Measurements from ENCODE around the gene SZRD1.

Gene SZRD1

DNA sequence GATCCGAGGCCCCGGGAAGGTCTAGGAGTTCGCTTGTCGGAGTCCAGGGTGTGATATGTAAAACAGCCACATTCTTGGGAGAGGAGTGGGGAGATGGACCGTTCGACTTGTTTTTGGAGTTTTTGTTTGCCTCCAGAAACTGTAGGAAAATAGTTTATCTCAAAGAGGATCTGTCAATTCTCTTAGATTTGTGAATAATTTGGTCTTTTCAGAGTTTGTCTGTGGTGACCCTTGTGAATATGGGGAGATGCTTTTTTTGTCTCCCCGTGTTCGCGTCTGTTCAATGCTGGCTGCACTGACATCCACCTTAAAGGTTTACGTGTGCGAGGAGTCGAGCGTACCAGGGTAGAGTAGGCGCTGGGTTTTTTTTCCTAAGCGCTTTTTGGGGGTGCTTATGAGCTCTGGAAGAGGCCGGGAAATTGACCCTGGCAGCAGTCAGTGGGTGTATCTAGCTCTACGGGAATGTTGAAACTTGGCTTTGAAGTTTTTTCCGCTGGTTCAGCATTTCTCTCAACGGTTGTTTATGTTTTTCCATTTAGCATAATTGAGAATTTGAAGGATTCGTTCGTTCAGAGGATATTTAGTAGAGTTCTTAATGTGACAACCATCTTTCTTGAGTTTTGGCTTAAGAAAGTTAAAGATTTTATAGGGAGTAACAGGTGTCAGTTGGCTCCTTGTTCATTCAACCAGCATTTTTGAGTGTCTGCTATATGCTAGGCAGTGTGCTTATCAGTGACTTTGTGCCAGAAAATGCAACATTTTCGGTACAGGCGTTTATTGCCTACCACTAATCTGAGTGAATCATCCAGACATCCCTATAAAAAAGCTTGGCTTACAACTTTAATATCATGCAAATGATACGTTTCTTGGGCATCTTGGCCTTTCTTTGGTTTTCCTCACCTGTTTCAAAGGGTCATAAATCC lies 1.2 kb downstream of the SZRD1 start:
- no peak for DNase-seq

DNA sequence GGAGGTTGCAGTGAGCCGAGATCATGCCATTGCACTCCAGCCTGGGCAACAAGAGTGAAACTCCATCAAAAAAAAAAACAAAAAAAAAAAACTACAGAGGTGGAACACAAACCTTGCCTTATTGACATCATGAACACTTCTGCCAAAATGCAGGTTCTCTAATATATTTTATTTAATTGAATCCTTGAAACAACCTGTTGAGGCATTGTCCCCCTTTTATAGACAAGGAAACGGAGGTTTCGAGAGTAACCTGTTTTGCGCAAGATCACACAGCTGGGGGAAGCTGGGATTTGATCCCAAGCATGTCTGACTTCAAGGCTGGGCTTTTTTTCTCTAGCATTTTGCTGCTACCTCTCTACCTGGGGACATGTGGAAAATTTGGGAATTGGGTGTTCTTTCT lies 2.8 kb downstream of the SZRD1 start:
- no peak for DNase-seq

DNA sequence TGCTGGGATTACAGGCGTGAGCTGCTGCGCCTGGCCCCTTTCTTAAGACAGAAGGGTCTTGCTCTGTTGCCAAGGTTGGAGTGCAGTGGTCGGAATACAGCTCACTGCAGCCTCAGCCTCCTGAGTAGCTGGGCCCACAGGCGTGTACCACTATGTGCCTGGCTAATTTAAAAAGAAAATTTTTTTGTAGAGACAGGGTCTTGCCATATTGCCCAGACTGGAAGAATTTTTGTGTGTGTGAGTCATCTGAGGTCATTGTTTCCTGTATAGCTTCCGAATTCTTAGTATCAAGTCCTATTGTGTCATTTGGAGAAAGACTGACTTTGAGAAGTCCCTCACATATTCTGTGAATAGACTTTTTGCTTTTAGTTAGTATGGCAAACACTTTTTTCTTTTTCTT lies 4.7 kb downstream of the SZRD1 start:
- DNase-seq = no peak

DNA sequence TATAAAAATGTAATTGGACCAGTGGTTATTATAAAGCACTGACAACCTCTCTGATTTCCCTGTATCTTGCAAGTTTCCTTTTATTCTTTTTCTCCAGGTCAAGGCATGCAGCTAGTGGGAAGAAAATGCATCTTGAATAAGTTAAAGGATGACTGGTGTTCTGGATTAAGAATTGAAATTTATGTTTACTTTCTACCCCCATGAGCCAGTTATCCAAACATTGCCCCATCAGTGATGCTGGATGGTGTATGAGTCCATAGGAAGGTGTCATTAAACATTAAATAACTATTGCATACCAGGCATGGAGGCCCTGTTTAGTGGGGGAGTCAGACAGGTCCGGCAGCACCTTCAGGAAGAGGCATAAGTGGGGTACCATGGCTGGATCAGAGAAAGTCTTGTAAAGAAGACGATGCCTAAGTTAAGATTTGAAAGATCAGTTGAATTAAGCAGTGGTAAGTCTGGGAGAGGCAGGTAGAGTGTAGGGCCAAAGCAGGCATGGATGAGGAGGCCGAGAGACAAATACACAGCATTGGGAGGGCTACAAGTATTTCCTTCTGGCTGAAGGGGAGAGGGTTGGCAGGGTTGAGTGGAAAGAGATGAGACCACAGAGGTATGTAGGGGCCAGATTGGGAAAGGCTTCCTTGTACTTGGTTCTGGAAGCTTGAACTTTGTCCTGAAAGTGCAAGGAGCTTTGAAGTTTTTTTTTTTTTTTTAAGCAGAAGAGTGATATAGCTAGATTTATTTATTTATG lies 5.7 kb downstream of the SZRD1 start:
- no peak for DNase-seq

DNA sequence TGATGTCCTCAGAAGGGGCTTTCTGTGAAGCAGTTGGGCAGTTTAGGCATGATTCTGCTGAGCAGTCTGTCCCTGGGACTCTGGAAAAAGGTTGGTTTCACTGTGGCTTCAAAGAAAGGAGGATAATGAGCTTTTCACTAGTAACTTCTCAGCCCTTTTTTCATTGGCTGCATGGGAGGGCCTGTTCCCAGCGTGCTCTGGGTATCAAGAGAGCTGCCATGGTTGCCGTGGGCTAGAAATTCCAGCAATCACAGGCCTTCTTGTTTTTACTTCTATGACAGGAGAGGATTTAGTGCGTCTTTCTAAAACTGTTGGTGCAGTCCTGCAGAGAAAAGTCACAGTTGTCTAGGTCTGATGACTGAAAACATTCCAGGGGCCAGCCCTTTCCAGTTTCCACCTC lies 7.2 kb downstream of the SZRD1 start:
- no peak for DNase-seq

- DNase-seq = no peak
These were observed 8.7 kb downstream of the SZRD1 start for GRCh38 chr1:16375521-16376340.

DNA sequence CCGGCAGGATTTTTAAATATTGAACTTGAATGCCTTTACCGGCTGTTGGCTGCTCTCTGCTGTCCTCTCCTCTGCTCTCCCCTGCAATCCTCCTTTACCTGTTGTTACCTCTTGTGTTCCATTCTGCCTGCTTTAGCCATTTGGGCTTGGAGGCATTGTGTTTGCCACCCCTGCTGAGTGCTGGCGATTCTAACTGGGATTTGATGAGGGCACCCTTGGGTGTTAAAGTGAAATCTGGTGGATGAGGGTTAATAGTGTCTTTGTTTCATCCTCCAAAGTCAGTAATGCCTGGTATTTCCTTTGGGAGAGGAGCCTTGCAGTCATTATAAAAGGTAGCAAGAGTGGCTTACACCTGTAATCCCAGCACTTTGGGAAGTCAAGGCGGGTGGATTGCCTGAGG lies 9.9 kb downstream of the SZRD1 start:
- DNase-seq = no peak

GRCh38 chr1:16378443-16378842 lies 11.4 kb downstream of the SZRD1 start:
- DNase-seq = no peak

DNA sequence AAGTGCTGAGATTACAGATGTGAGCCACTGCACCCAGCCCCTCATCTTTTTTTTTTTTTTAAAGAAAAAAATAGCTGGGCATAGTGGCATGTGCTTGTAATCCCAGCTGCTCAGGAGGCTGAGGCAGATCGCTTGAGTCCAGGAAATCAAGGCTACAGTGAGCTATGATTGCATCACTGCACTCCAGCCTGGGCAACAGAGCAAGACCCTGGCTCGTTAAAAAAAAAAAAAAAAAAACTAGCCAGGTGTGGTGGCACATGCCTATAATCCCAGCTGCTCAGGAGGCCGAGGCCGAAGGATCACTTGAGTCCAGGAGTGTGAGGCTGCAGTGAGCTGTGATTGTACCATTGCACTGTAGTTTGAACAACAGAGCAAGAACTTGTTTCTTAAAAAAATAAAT lies 13.8 kb downstream of the SZRD1 start:
- DNase-seq = no peak

- no peak for DNase-seq
These were observed 16.8 kb downstream of the SZRD1 start for GRCh38 chr1:16383888-16384287.

DNA sequence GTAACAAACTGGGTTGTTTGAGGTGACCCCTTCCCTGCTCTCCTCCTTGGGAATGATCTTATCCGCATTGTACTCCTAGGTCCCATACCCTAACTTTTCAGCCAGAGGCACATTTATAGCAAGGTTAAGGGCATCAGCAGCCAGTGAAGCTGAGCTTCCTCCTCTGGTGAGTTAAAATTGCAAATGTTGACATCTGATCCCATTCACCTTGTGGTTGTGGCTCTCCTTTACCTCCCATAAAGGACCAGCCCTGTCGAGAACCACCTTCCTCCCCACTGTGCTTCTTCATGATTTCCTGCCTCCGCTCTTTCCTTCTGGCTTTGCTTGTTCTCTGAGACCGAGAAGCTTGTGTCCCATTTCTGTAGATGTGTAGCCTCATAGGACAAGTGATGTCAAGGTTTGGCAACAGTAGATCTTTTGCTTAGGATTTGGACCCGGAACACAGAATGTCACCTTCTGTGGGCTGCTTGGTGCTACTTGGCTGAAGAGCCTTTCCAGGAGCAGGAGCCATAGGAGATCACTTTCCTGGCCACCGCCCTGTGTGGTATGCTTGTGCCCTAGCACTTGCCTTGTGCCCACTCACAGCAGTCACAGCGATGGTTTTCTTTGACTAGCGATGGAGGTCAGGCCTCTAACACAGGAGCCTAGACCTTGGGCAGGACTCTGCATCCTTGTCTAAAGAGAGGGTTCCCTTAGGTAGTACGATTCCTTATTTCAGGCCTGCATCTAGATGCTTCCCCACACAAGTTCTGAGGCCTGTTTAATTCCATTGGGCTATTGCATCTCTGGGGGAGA lies 18.8 kb downstream of the SZRD1 start:
- no peak for DNase-seq

GRCh38 chr1:16386454-16387113 lies 19.5 kb downstream of the SZRD1 start:
- no peak for DNase-seq

DNA sequence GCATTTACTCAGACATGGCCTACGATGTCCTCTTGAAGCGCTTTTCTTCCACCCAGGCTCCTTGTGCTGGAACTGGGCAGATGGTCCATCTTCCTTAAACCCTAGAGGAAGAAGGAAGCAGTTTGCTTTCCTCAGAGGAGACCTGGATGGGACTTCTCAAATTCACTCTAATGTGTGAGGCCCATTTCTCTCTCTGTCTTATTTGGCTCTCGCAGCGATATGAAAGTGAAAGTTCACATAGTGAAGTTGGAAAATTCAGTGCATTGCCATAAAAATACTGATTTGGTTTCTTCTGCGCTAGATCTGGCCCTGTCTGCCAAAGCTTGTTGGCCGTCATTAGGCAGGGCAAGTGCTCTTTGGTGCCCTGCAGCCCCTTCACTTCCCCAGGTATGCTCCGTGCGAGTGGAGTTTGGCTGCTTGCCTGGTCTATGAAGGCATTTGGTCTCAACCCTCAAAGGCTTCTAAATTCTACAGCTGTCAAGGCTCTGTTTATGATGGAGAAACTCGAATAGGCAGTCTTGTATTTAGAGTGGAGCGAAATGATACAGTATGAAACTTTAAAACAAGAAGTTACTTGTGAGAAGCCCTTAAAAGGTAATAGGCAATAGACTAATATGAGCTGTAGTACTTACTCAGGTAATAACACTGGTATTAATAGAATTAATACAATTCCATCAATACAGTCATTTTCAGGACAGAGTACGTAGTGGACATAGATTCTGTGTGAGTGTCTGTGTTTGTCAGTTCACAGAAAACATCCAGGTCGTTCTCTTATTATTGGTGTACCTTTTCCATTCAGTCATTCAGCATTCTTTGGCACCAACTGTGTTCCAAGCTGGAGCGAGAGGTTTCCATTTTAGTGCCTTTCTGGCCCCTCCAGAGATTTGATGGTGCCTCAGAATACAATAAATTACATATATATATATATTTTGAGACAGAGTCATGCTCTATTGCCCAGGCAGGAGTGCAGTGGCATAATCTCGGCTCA lies 20.5 kb downstream of the SZRD1 start:
- DNase-seq = no peak

DNA sequence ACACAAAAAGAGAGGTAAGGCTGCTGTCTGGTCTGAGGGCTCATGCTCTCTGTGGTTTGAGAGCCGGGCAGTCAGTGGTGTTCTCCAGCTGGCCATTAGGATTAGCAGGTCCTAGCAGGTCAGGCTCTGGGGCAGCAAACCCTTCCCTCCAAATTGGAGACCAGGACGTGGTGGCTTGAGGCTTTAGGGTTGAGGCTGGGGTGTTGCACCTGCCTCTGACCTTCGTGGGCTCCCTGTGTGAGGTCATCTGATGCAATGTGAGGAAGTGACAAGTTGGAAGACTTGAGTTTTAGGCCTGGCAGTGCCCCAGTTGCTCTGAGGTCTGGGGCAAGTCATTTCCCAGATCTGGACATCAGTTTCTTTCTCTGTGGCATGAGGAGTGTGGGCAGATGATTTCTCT lies 24.4 kb downstream of the SZRD1 start:
- DNase-seq = no peak

GRCh38 chr1:16392740-16393569 lies 25.9 kb downstream of the SZRD1 start:
- DNase-seq = no peak

DNA sequence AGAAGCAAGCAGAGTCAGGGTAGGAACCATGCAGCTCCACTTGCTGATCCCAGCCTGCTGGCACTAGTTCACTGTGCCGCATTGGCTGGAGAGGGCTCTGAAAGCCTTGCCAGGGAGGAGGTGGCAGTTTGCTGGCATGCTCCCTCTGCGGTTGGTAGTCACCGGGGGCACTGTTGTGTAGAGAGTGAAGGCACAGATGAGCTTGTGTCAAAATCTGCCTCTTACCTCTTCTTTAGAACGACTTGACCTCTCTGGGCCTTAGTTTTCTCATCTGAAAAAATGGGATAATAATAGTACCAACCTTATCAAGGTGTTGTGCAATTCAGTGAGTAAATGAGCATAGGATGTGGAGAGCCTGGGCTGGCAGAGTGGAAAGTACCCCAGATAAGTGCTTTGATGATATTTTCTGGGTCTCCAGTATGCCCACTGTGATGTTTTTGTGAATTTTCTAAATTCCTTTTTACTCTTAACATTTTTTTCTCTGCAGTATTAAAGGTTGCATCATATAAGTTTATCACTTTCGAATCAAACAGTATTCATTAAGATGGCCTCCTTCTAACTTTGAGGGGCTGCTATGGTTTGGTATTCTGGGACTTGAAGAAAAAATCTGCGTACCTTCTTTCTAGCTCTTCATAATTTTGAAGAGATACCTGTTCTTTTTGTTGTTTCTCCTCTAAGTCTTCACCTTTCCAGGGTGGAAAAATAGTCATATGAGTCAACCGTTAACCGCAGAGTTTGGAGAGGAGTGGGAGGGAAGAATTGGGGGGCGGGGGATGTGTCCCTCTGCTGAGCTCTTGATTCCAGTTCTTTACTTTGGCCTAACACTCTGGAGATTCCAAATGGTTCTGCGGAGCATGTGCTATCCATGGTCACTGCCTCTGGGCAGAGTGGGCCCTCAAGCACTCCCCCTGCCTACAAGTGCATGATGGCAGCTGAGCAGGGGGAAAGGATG lies 26.8 kb downstream of the SZRD1 start:
- no peak for DNase-seq

- DNase-seq = no peak
These were observed 27.9 kb downstream of the SZRD1 start for GRCh38 chr1:16394977-16395376.

DNA sequence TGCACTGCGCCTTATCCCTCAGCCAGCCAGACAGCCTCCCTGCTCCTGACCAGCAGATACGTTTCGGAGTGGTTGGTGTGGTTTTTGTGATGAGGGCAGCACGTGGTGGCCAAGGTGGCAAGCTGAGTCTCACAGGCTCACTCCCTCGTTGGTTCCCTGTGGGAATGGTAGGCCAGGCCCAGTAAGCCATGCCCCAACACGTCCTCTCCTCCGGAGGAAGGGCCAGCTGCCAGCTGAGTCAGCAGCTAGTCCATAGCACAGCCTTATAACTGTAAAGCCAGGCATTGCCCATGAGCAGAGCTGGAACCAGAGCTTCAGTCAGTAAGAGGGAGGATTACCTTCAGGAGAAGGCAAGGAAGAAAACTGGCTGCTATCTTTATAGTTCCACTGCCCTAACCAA lies 29.5 kb downstream of the SZRD1 start:
- DNase-seq = no peak

DNA sequence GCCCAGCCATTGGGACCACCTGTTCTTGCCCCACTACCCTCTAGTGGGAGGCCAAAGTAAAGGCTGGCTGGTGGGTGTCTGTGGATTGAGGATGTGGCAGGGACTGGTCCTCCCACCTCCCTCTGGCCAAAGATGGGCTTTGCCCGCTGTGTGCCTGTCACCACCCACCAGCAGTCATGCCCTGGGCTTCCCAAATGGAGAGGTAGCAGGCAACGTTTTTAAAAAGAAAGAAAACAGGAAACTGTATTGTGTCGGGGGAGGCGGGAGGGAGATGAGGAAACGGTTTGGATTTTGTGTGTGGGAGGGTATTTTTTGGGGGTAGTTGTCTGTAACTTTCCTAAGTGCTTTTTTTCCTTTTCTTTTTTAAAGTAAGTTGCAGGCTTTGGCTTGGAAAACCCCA lies 30.1 kb downstream of the SZRD1 start:
- DNase-seq = no peak
